ENCODE measurements around the gene ENO4. TPM values are rescaled to one million over a fixed set of nuclear protein-coding genes. Genes with fewer than 3 reads are reported as not detected.

The ENO4 gene
- total and polyA plus RNA-seq, 3 donors from 2014 or later = 1.8 to 9.8 (median 5.6) TPM

DNA sequence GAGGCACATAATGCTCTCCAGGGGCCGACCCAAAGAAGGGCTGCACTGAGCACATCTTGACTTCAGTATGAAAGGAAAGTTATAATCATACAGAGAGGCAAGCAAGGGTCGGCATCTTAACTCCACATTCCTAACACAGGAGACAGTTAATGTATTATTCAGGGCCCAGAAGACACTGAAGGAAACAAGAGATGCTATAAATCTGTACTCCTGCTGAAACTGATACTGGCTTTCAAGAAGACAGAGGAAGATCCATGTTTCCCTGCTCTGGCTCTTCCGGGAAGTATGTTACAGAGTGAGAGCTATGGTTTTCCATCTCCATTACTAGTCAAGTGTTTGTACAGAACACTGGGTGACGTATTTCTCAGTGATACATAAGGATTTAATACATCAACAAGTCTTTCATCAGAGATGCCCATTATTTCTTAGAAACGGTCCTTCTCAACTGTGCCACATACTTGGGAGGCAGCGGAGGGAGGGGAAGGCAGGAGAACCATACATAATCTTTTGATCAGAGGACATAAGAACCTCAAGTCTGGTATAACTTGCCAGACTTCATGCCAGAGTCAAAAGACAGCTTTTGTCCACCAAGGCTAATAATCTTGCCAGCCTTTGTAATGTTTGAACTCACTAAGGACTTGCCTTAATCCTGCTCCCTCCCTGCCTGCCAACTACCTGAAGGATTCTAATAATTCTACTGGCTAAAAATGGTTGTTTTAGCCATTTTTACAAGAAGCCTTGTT lies 58.1 kb downstream of the ENO4 start:
- TF ChIP-seq POLR2A (IDR thresholded peaks at IDR 0.05) = no peak
- TF ChIP-seq, protein P1, sequence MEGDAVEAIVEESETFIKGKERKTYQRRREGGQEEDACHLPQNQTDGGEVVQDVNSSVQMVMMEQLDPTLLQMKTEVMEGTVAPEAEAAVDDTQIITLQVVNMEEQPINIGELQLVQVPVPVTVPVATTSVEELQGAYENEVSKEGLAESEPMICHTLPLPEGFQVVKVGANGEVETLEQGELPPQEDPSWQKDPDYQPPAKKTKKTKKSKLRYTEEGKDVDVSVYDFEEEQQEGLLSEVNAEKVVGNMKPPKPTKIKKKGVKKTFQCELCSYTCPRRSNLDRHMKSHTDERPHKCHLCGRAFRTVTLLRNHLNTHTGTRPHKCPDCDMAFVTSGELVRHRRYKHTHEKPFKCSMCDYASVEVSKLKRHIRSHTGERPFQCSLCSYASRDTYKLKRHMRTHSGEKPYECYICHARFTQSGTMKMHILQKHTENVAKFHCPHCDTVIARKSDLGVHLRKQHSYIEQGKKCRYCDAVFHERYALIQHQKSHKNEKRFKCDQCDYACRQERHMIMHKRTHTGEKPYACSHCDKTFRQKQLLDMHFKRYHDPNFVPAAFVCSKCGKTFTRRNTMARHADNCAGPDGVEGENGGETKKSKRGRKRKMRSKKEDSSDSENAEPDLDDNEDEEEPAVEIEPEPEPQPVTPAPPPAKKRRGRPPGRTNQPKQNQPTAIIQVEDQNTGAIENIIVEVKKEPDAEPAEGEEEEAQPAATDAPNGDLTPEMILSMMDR (IDR thresholded peaks at IDR 0.05) = no peak
- Histone ChIP-seq H3K4me1 (no peaks in the 10 kb centered on the region), H3K36me3 (ENCODE audit: low read depth, missing control alignments) (no peaks in the 10 kb centered on the region), H3K4me3 (no peak overlapping the region), H3K9me3 (no peaks in the 10 kb centered on the region), H3K27me3 (no peaks in the 10 kb centered on the region), H3K27ac (no peak overlapping the region)
- DNase-seq = no peak
- intact Hi-C loops (cut with DNase I; ENCODE audit: low total_unique reads) = no loop called here
- 72 to 79% methylated on average over 6 of the region's 6 CpGs for WGBS, 2 donors

DNA sequence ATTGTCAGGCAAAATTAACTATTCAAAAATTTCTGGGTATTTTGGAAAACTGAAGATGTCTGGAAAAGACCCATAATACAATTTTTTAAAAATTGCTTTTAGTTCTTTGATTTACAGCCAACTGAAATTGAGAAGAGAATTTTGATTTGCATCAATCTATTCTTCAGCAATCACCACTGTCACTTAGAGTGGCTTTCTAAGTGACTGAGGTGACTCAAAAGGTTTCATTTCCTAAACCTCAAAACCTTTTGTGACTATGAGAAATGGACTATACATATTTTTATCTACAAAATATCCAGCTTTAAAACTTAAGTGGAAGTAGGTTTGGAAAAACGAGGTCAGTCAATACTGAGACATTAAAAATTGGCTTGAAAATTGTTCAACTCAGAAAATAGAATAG lies 60.0 kb downstream of the ENO4 start:
- Histone ChIP-seq H3K9me3 (no peaks in the 10 kb centered on the region), H3K4me3 (no peak overlapping the region), H3K36me3 (ENCODE audit: low read depth, missing control alignments) (no peaks in the 10 kb centered on the region), H3K27ac (no peak overlapping the region), H3K4me1 (no peaks in the 10 kb centered on the region), H3K27me3 (no peaks in the 10 kb centered on the region)
- 79% methylated on average over 1 of the region's 1 CpG for WGBS, 2 donors
- intact Hi-C loops (cut with DNase I; ENCODE audit: low total_unique reads) = no loop called here
- TF ChIP-seq, protein P1 (IDR thresholded peaks at IDR 0.05) = no peak
- no peak for TF ChIP-seq POLR2A (IDR thresholded peaks at IDR 0.05)
- DNase-seq = no peak

DNA sequence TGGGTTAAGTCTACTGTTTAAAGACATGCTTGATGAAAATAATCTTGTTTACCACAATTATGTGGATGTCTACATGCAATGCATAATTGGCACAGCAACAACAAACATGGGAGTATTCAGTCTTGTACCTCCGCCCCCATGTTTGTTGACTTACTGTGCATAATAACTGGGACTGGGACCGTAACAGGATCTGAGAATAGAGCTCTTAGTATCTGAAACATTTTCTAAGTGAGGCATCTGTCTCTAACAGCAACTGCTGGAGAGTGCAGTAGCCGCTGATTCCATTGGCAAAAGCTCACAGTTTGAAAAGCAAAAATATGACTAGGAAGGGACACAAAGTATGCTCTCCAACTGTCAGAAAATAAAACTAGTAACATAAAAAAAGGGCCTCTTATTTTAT lies 61.6 kb downstream of the ENO4 start:
- TF ChIP-seq, protein P1 (IDR thresholded peaks at IDR 0.05) = no peak
- TF ChIP-seq POLR2A (IDR thresholded peaks at IDR 0.05) = no peak
- Histone ChIP-seq H3K4me1 (no peaks in the 10 kb centered on the region), H3K27me3 (no peaks in the 10 kb centered on the region), H3K9me3 (no peaks in the 10 kb centered on the region), H3K27ac (no peak overlapping the region), H3K4me3 (no peak overlapping the region), H3K36me3 (ENCODE audit: low read depth, missing control alignments) (no peaks in the 10 kb centered on the region)
- no peak for DNase-seq
- intact Hi-C loops (cut with DNase I; ENCODE audit: low total_unique reads) = no loop called here
- 92% methylated on average over 3 of the region's 3 CpGs for WGBS, 2 donors

DNA sequence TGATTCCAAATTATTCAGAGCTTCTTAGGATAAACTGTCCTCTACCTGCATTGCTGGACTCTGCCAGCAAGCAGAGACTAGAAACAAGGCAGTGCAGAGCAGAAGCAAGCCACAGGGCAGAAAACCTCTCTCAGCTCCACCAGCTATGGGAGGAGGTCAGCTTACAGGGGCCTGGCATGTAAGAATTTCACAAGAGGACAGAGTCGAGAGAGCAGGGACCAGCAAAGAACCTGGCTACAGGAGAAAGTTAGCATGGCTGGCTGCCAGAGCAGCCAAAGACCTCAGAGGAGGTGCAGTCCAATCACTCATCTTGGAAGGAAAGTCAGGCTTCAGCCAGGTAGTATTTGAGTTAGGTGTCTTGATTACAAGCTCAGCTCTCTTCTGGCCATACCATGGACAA lies 62.9 kb downstream of the ENO4 start:
- H3K9me3 ChIP-seq = no peaks in the 10 kb centered on the region
- TF ChIP-seq, protein P1 (IDR thresholded peaks at IDR 0.05) = no peak
- no peak for TF ChIP-seq POLR2A (IDR thresholded peaks at IDR 0.05)
- DNase-seq = no peak
- 70 to 100% methylated on average over 1 of the region's 1 CpG for WGBS, 2 donors
- H3K27ac ChIP-seq = no peak overlapping the region
- no peak overlapping the region for H3K4me3 ChIP-seq
- H3K36me3 ChIP-seq (ENCODE audit: low read depth, missing control alignments) = no peaks in the 10 kb centered on the region
- H3K4me1 ChIP-seq = no peaks in the 10 kb centered on the region
- intact Hi-C loops (cut with DNase I; ENCODE audit: low total_unique reads) = no loop called here
- no peaks in the 10 kb centered on the region for H3K27me3 ChIP-seq

DNA sequence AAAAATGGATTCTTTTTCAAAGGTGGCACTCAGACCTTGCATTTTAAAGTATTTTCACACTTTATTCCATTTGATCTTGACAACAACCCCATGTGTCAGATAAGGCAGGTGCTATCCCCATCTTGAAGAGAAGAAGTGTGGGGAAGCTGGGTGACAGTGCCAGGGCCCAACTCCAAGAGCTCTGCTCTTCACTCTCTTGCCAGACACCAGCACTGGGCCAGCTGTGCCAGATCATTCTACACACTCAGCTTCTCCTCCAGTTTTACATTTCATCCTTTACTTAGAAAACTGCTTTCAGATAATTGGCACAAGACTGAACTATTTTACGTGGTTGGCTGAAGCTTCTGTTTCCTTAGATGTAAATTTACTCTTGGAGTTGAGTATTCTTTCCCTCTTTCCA lies 64.4 kb downstream of the ENO4 start:
- DNase-seq = no peak
- H3K4me3 ChIP-seq = no peak overlapping the region
- H3K27me3 ChIP-seq = no peaks in the 10 kb centered on the region
- no peaks in the 10 kb centered on the region for H3K36me3 ChIP-seq (ENCODE audit: low read depth, missing control alignments)
- H3K27ac ChIP-seq = no peak overlapping the region
- intact Hi-C loops (cut with DNase I; ENCODE audit: low total_unique reads) = no loop called here
- 92 to 95% methylated on average over 1 of the region's 1 CpG for WGBS, 2 donors
- H3K4me1 ChIP-seq = no peaks in the 10 kb centered on the region
- TF ChIP-seq POLR2A (IDR thresholded peaks at IDR 0.05) = no peak
- TF ChIP-seq, protein P1 (IDR thresholded peaks at IDR 0.05) = no peak
- no peaks in the 10 kb centered on the region for H3K9me3 ChIP-seq

Data from testis (tissue), 3 donors.